Astrocyte (in vitro differentiated cells and primary cell): ENCODE measurements around the gene SIPA1. TPM values are rescaled to one million over a fixed set of nuclear protein-coding genes. Genes with fewer than 3 reads are reported as not detected.

Experiments
- DNase-seq: peaks from one replicate; pipeline ENCODE4 v3.0.0-alpha.2; 2010; ENCODE audit warnings: low read depth
- FAIRE-seq: peaks from 2 replicates; lab custom pipeline; 2011; peaks lifted over from hg19 to GRCh38; lab: Jason Lieb, UNC
- H2AFZ ChIP-seq: 2 replicates; pipeline ENCODE4 v1.6.0; 2012; ENCODE audit warnings: low read depth, low read length, inconsistent platforms
- H3K27ac ChIP-seq: 2 replicates; pipeline ENCODE4 v1.5.1; 2011; ENCODE audit warnings: low read depth, low read length, inconsistent platforms
- H3K27me3 ChIP-seq: 2 replicates; pipeline ENCODE4 v1.6.0; 2011; ENCODE audit warnings: low read length, inconsistent platforms; ENCODE audit not compliant: insufficient read depth
- H3K36me3 ChIP-seq: 2 replicates; pipeline ENCODE4 v1.5.1; 2011; ENCODE audit warnings: low read length, inconsistent platforms; ENCODE audit not compliant: insufficient read depth
- H3K4me1 ChIP-seq: 2 replicates; pipeline ENCODE4 v1.5.1; 2011; ENCODE audit warnings: low read length, inconsistent platforms; ENCODE audit not compliant: insufficient read depth
- H3K4me2 ChIP-seq: 2 replicates; pipeline ENCODE4 v1.6.0; 2012; ENCODE audit warnings: low read length, inconsistent platforms
- H3K4me3 ChIP-seq: 2 replicates; pipeline ENCODE4 v1.5.1; 2011; ENCODE audit warnings: low read depth, mild to moderate bottlenecking, low read length, inconsistent platforms; ENCODE audit not compliant: insufficient read depth
- H3K79me2 ChIP-seq: 2 replicates; pipeline ENCODE4 v1.6.0; 2012; ENCODE audit warnings: mild to moderate bottlenecking, low read length, inconsistent platforms; ENCODE audit not compliant: insufficient read depth
- H3K9ac ChIP-seq: 2 replicates; pipeline ENCODE4 v1.6.0; 2012; ENCODE audit warnings: mild to moderate bottlenecking, low read length, inconsistent platforms
- H3K9me3 ChIP-seq: 2 replicates; pipeline ENCODE4 v1.5.1; 2012; ENCODE audit warnings: low read depth, mild to moderate bottlenecking, low read length, inconsistent platforms; ENCODE audit not compliant: insufficient read depth
- H4K20me1 ChIP-seq: 2 replicates; pipeline ENCODE4 v1.6.0; 2012; ENCODE audit warnings: low read length, inconsistent platforms; ENCODE audit not compliant: insufficient read depth
- H3K27ac Mint-ChIP-seq: one replicate; pipeline ENCODE4 v1.8.0; 2021; ENCODE audit warnings: mild to moderate bottlenecking, mixed read lengths; ENCODE audit not compliant: unreplicated experiment
- H3K27me3 Mint-ChIP-seq: one replicate; pipeline ENCODE4 v1.8.0; 2021; ENCODE audit warnings: low read depth, mixed read lengths; ENCODE audit not compliant: unreplicated experiment
- H3K36me3 Mint-ChIP-seq: one replicate; pipeline ENCODE4 v1.8.0; 2021; ENCODE audit warnings: low read depth, mixed read lengths; ENCODE audit not compliant: unreplicated experiment
- H3K4me1 Mint-ChIP-seq: one replicate; pipeline ENCODE4 v1.8.0; 2021; ENCODE audit warnings: low read depth, mixed read lengths; ENCODE audit not compliant: unreplicated experiment
- H3K4me3 Mint-ChIP-seq: one replicate; pipeline ENCODE4 v1.8.0; 2021; ENCODE audit warnings: mild to moderate bottlenecking, moderate library complexity, mixed read lengths; ENCODE audit not compliant: unreplicated experiment
- H3K9me3 Mint-ChIP-seq: one replicate; pipeline ENCODE4 v1.8.0; 2021; ENCODE audit warnings: mild to moderate bottlenecking, mixed read lengths; ENCODE audit not compliant: unreplicated experiment
- EZH2 ChIP-seq: IDR thresholded peaks from 2 replicates; pipeline ENCODE4 v1.6.1; 2012; ENCODE audit warnings: mild to moderate bottlenecking, low read length, inconsistent platforms; ENCODE audit not compliant: insufficient read depth
- total RNA-seq: library from RNA; stranded (reverse); gene quantifications from 2 replicates; pipeline ENCODE4 v1.2.1, GENCODE V29; 2021
- TF ChIP-seq, protein P1 (sequence below): IDR thresholded peaks from 2 replicates; pipeline ENCODE4 v1.5.1; 2011; ENCODE audit warnings: low read depth, mild to moderate bottlenecking, inconsistent platforms, low read length, moderate library complexity; ENCODE audit not compliant: insufficient read depth

The SIPA1 gene
- total RNA-seq, 1 donor from 2014 or later = 26.7 TPM

DNA sequence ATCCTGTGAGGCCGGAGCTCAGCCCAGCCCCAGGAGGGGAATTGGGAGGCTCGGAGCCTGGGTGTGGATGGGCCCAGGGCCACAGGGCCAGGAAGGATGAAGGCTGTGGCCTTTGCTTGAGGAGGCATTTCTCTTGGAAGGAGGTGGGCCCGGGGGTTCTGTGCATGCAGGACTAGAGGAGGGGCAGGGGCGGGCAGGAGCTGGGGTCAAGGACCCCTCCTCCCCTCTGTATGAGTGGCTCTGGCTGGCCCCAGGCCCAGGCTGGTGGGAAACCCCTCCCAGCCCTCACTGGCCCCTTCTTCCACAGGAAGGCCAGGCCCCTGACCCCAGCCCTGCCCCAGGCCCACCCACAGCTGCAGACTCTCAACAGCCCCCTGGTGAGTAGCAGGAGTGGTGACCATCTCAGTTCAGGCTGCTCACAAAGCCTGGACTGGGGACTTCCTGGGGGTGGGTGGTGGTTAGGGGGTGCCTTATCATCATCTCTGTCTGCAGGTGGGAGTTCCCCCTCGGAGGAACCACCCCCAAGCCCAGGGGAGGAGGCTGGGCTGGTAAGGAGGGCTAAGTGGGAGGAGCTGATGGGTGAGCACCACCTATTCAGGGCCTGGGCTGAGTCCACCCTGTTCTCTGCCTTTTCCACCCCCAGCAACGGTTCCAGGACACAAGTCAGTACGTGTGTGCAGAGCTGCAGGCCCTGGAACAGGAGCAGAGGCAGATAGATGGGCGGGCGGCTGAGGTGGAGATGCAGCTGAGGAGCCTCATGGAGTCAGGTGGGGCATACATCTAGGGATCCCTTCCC is 48.3 kb upstream of the SIPA1 start:
- H3K27me3 Mint-ChIP-seq = peaks cover 18% of the 10 kb centered on the region
- H3K79me2 ChIP-seq = no peaks in the 10 kb centered on the region
- DNase-seq (no peak), FAIRE-seq (no peak)
- no peaks in the 10 kb centered on the region for H3K9me3 Mint-ChIP-seq
- H3K4me2 ChIP-seq = no peak overlapping the region
- no peak overlapping the region for H3K27ac ChIP-seq
- H3K4me3 ChIP-seq = no peak overlapping the region
- no peak overlapping the region for H2AFZ ChIP-seq
- peaks cover 6% of the 10 kb centered on the region for H3K4me1 Mint-ChIP-seq
- no peaks in the 10 kb centered on the region for H3K36me3 ChIP-seq
- no peaks in the 10 kb centered on the region for H3K27me3 ChIP-seq
- no peaks in the 10 kb centered on the region for H3K9me3 ChIP-seq
- no peak overlapping the region for H3K27ac Mint-ChIP-seq
- no peaks in the 10 kb centered on the region for H3K36me3 Mint-ChIP-seq
- TF ChIP-seq, protein P1, sequence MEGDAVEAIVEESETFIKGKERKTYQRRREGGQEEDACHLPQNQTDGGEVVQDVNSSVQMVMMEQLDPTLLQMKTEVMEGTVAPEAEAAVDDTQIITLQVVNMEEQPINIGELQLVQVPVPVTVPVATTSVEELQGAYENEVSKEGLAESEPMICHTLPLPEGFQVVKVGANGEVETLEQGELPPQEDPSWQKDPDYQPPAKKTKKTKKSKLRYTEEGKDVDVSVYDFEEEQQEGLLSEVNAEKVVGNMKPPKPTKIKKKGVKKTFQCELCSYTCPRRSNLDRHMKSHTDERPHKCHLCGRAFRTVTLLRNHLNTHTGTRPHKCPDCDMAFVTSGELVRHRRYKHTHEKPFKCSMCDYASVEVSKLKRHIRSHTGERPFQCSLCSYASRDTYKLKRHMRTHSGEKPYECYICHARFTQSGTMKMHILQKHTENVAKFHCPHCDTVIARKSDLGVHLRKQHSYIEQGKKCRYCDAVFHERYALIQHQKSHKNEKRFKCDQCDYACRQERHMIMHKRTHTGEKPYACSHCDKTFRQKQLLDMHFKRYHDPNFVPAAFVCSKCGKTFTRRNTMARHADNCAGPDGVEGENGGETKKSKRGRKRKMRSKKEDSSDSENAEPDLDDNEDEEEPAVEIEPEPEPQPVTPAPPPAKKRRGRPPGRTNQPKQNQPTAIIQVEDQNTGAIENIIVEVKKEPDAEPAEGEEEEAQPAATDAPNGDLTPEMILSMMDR = no peak
- no peak for TF ChIP-seq EZH2
- H4K20me1 ChIP-seq = peaks cover 20% of the 10 kb centered on the region
- peaks cover 11% of the 10 kb centered on the region for H3K4me1 ChIP-seq
- no peak overlapping the region for H3K4me3 Mint-ChIP-seq
- H3K9ac ChIP-seq = no peak overlapping the region

DNA sequence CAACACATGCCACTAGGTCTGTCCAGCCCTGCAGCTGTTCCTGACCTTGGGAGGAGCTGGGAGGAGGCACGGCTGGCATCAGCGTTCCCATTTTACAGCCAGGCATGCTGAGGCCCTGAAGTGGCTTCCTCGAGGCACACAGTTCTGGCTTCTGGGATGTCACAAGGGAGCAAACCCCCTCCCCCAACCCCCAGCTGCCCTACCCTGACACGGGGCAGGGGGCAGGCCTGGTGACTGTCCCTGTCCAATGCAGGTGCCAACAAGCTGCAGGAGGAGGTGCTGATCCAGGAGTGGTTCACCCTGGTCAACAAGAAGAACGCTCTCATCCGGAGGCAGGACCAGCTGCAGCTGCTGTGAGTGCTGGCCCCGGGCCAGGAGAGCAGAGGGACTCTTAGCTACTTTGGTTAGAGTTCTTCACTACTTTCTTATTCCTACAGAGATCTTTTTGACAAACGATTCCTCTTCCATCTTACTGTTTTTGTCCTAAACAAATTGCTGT is 47.6 kb upstream of the SIPA1 start:
- Histone ChIP-seq H3K79me2 (no peaks in the 10 kb centered on the region), H3K4me1 (peaks cover 11% of the 10 kb centered on the region), H3K27ac (no peak overlapping the region), H3K4me2 (no peak overlapping the region), H3K9me3 (no peaks in the 10 kb centered on the region), H3K9ac (no peak overlapping the region), H2AFZ (no peak overlapping the region), H3K4me3 (no peak overlapping the region), H3K36me3 (no peaks in the 10 kb centered on the region), H3K27me3 (no peaks in the 10 kb centered on the region), H4K20me1 (peaks cover 19% of the 10 kb centered on the region)
- Mint-ChIP-seq H3K9me3 (no peaks in the 10 kb centered on the region), H3K4me3 (no peak overlapping the region), H3K27me3 (peaks cover 21% of the 10 kb centered on the region), H3K4me1 (peaks cover 6% of the 10 kb centered on the region), H3K36me3 (no peaks in the 10 kb centered on the region), H3K27ac (no peak overlapping the region)
- TF ChIP-seq, protein P1 = no peak
- no peak for TF ChIP-seq EZH2
- FAIRE-seq (no peak), DNase-seq (no peak)
